ENCODE data around the gene SLC25A39. TPM values are rescaled to one million over a fixed set of nuclear protein-coding genes. Genes with fewer than 3 reads are reported as not detected.
"Not testable (repeated sequence)": the region's sequence is repeated elsewhere in the genome, so short reads cannot be mapped to it uniquely, and the experiment has no call there.

Gene SLC25A39, protein sequence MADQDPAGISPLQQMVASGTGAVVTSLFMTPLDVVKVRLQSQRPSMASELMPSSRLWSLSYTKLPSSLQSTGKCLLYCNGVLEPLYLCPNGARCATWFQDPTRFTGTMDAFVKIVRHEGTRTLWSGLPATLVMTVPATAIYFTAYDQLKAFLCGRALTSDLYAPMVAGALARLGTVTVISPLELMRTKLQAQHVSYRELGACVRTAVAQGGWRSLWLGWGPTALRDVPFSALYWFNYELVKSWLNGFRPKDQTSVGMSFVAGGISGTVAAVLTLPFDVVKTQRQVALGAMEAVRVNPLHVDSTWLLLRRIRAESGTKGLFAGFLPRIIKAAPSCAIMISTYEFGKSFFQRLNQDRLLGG
- total RNA-seq, result 116 and 123 TPM in 2 replicates

DNA sequence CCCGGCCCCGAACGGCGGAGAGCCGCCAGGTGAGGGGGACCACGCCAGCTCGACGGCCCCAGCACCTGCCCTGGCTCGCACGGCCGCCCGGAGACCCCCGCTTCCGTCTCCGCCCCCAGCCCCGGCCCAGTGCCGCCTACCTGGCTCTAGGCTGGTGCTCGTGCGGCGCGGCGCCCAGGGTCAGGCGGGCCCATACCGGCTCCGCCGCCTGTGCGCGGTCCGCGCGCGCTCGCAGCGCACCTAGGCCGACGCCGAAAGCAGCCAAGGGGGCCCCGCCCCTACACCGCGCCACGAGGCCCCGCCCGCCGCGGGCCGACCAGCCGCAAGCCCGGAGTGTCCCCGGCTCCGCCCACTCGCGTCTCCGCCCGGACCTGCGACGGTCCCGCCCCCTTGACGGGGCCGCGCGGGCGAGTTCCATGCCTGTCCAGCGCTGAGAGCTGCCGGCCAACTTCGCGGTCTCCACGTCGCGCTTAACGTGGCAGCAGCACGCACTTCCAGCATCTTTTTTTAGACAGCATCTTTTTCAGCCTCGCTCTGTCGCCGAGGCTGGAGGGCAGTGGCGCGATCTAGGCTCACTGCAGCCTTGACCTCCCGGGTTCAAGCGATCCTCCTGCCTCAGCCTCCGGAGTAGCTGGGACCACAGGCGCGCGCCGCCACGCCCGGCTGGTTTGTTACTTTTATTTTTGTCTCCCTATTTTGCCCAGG, at the start of gene SLC25A39:
TSS of gene SLC25A39 (minus strand) at position 253 of the 705 bp plus-strand sequence. CDS start 1,261 bp downstream, outside the sequence.
- intact Hi-C loops (cut with micrococcal nuclease), result loop anchor here (1.0 to 10.0 kb wide), 10 partner anchors 16 to 990 kb away; partner anchors contain the start of genes HDAC5, HROB, LSM12 and MAP3K14

DNA sequence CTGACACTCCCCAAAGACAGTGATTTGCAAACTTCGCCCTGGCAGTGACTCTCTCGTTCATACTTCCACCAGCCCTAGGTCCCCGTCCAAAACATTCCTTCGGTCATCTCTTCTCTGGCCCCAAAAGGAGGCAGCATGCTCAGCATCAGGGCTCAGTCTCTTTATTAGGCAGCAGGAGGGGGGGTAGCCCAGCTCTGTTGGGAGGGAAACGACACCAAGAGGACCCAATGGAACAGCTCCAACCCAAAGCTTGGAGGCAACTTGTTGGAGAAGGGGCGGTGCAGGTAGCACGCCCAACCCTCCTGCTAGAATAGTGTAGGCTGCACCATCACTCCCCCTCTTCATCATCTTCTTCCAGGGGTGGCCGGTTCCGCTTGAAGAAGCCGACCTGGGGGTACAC, 47.4 kb upstream of the SLC25A39 start:
- intact Hi-C loops (cut with micrococcal nuclease), result no loop called here

DNA sequence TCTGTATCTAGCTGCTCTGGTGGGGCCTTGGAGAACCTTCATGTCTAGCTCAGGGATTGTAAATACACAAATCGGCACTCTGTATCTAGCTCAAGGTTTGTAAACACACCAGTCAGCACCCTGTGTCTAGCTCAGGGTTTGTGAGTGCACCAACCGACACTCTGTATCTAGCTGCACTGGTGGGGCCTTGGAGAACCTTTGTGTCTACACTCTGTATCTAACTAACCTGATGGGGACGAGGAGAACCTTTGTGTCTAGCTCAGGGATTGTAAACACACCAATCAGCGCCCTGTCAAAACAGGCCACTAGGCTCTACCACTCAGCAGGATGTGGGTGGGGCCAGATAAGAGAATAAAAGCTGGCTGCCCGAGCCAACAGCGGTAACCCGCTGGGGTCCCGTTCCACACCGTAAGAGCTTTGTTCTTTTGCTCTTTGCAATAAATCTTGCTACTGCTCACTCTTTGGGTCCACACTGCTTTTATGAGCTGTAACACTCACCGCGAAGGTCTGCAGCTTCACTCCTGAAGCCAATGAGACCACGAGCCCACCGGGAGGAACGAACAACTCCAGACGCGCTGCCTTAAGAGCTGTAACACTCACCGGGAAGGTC, 44.9 kb upstream of the SLC25A39 start:
- intact Hi-C loops (cut with micrococcal nuclease), result not testable (repeated sequence)

DNA sequence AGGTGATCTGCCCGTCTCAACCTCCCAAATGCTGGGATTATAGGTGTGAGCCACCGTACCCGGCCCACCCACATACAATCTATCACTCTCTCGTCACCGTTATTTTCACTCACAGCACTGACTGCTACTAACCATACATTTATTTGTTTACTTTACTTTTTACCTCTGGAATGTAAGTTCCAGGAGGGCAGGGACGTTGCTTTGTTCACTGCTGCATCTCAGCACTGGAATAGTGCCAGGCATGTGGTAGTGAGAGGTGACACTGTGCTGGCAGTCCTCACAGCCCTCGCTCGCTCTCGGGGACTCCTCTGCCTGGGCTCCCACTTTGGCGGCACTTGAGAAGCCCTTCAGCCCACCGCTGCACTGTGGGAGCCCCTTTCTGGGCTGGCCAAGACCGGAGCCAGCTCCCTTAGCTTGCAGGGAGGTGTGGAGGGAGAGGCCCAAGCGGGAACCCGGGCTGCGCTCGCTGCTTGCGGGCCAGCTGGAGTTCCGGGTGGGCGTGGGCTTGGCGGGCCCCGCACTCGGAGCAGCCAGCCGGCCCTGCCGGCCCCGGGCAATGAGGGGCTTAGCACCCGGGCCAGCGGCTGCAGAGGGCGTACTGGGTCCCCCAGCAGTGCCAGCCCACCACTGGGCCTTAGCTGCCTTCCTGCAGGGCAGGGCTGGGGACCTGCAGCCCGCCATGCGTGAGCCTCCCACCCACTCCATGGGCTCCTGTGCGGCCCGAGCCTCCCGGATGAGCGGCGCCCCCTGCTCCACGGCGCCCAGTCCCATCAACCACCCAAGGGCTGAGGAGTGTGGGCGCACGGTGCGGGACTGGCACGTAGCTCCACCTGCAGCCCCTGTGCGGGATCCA, 44.0 kb upstream of the SLC25A39 start:
- intact Hi-C loops (cut with micrococcal nuclease), result not testable (repeated sequence)

DNA sequence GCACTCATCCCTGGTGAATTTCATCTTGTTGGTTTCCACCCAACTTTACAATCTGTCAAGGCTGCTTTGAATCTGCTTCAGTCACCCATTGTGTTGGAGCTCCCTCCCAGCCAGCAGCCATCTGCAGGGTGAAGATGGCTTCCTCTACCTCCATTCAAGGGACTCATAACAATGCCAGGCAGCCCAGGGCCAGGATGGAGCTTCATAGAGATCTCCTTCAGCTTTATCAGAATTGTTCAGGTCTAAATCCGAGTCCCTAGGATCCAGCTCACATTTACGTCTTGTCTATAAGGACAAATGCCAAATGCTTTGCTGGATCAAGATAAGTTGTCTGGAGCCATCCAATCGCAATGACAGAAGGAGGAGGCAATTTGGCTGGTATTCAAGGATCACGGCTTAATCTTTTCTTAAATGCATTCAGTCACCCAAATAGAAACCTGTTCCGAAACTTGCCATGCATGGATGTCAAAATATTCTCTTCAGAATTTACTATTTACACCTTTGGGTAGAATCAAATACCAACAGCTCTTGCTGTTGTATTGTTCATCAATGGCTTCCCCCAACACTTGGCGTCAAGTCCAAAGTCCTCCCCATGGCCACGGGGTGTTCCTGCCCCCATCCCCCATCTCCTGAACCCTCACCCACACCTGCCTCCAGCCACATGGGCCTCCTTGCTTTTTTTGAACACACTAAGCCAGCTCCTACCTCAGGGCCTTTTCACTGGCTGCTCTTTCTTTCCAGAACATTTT, 42.8 kb upstream of the SLC25A39 start:
- intact Hi-C loops (cut with micrococcal nuclease), result no loop called here

DNA sequence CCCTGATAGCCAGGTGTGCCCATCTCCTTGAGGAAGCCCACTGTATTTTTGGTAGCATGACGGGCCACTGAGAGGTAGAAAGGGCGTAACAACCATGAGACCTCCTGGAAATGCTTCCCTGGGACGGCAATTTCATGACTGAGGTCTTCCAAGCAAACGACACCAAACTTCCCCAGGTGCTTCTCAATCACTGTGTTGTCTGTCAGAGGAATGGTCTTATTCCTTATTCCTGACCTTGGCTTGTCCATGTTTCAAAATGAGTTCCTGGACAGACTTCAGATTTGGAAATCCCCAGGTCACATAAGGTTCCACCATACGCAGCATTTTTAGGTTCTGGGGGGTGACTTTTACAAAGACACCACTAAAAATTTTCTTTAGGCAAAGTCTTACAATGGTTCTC, 40.4 kb upstream of the SLC25A39 start:
- intact Hi-C loops (cut with micrococcal nuclease), result not testable (repeated sequence)

DNA sequence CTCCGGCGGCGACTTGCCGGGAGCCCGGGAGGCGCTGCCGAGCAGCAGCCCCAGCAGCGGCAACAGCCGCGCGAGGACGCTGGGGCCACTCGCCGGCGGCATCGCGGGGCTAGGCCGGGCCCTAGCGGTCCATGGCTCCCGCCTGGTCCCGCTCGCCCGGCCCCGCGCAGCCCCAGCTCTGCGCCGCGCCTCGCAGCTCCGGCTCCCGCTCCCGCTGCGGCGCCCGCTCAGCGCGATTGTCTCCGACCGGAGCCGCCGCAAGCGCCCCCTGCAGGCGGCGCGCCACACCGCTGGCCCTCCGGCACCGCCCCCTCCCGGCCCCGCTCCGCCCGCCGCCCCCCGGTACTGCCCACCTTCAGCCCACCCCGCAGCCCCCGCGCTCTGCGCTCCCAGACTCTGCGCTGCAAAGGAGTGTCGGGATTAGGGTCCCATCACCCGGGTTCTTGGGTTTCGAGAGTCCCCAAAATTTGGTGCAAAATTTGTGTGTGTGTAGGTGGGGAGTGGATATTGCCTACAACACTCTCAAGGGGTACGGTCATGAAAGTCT, 39.1 kb upstream of the SLC25A39 start, which contains the start of gene FAM171A2:
TSS of gene FAM171A2 (minus strand) at position 241 of the 547 bp plus-strand sequence. CDS start at position 102, 139 bp downstream.
- intact Hi-C loops (cut with micrococcal nuclease), result loop anchor here (1.0 kb wide), 1 partner anchor 22 kb away; no protein-coding TSS in a partner anchor

DNA sequence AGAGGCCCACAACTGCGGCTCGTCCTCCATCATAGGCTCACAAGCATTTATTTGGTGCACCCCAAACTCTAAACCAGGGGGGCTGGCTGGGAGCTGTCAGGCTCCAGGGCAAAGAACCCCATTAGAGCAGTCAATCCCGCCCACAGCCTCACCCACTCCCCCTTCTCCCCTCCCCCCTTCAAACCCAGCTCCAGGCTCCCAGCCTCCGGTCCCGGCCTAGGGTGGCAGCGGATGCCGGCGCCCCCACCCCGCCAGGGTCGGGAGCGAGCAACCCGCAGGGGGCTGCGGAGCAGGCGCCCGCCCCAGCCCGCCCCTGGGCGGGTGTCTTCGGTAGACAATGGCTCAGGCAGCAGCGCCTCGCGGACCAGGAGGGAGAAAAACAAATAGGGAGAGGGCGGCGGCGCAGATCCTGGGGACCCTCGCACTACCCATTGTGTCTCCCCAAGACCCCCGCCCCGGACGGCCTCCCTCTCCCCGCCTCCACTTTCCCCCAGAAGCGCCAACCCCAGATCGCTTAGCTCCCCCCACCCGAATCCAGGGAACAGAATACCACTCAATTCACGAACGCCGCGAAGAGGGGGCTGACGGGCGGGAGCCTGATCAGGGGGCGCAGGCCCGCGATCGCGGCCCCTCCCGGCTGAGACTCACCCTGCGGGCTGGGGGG, 38.5 kb upstream of the SLC25A39 start:
- intact Hi-C loops (cut with micrococcal nuclease), result loop anchor here (1.0 kb wide), 1 partner anchor 22 kb away; no protein-coding TSS in a partner anchor

DNA sequence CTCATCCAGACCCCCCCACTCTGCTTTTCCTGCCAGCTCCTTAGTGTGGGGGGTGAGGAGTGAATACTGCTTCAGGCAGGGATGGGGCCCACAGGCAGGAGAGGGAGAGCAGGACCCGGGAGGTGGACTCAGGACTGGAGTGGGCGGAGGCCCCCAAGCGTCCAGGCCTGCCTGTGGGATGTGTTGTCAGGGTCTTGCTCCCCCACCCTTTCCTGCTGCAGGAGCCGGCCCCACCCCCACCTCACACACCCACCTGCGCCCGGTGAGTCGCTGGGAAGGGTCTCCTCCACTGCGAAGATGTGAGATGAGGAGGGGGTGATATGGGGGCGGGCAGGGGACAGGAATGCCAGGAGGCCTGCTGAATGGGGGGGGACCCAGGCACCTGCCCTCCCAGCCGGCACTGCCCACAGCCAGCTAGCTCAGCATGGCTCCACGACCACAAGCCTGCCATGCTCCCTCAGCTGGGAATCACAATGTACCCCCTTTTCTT, 37.9 kb upstream of the SLC25A39 start:
- intact Hi-C loops (cut with micrococcal nuclease), result no loop called here

DNA sequence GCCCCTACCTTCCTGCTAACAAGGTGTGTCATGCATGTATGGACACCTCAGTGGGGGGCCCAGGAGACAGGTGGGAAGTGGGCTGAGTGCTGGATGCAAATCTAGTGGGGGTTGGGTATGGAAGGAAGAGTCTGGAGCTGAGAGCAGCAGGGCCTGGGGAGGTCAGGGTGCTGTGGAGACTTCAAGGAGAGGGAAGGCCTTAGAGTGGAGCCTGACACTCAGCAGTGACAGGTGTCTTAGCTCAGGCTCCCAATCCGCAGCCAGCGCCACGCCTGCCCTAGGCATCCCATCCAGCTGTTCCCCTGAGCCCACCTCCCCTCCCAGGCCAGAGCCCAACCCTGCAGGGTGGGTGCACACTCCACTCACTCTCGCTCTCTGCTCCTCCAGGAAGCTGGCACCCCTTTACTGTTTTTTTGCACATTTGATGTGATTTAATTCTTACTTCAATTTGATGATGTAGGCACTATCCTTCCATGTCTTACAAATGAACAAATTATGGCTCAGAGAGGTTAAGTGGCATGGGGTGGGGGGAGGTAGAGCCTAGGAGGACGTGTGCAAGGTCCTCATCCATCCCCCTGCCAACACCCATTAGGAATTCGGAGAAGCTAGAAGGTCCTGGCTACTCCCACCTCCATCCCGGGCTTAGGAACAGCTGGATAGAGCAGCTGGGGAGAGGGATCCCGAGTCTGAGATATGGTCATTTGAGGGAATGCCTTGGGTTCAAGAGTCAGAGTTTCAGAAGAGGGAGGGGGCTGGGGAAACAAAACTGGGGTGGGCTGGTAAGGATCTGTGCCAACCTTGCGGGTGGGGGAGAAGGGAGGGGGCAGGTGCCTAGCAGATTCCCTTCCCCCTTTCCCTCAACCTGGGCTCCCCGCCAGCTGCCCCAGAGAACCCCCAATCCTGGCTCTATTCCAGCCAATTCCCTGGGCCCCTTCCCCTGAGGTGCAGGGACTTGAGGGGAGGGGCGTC, 37.0 kb upstream of the SLC25A39 start:
- intact Hi-C loops (cut with micrococcal nuclease), result no loop called here

DNA sequence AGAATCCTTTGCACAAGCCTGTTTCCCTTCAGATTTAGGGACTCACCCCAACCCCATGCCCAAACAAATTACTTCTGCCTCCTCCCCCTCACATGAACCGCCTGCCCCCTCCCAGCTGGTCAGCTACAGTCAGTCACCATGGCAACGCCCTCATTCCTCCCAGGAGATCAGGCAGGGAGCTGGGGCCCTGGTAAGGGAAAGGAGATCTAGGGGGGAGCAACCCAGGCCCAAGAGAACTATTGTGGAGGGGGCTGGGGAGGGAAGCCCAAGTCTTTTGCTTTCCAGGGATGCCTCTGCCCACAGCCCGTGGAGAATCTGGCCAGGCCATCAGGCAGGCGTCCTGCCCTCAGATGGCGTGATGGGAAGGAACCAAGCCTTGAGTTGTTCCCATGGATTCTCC, 36.2 kb upstream of the SLC25A39 start:
- intact Hi-C loops (cut with micrococcal nuclease), result no loop called here

DNA sequence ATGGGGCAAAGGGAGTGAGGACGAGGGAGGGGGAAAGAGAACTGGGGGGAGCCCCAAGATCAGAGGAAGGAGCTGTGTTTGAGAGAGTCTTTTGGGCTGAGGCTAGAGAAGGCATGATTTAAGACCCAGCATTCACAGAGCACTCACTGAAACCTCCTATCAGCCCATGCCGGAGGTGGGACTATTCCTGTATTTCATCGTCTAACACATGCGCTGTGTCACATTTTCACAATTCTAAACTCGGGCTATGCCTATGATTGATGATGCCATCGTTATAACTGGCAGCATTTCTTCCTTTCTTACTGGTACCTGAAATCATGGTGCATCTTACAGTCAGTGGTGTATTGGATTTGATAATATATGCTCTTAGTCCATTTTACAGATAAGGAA, 35.5 kb upstream of the SLC25A39 start:
- intact Hi-C loops (cut with micrococcal nuclease), result no loop called here

DNA sequence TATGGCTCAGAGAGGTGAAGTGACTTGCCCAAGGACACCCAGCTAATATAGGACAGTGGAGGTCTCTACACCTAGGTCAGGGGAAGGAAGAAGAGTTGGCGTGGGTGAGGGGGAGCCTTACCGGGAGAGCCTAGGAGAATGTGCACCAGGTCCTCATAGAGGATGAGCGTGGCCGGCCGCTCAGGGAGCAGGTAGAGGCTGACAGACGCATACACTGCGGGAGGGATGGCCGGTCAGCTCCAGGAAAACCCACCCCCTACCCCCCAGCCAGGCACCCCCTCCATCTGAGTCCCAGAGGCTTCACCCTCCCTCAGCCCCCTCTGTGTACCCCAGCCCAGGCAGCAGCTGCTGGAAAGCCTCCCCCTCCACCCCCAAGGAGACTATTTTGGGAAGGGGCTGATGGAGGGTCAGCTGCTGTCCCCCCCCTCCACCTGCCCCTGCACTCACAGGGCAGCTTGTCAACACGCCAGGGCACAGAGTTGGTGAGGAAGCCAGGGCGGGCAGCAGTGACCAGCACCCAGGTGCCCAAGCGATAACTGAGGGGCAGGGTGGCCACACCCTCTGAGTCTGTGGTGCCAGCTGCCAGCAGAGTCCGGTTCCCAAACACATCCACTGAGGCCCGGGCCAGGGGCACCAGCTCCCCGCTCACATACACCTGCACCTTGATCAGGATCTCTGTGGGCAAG, 35.0 kb upstream of the SLC25A39 start:
- intact Hi-C loops (cut with micrococcal nuclease), result no loop called here

DNA sequence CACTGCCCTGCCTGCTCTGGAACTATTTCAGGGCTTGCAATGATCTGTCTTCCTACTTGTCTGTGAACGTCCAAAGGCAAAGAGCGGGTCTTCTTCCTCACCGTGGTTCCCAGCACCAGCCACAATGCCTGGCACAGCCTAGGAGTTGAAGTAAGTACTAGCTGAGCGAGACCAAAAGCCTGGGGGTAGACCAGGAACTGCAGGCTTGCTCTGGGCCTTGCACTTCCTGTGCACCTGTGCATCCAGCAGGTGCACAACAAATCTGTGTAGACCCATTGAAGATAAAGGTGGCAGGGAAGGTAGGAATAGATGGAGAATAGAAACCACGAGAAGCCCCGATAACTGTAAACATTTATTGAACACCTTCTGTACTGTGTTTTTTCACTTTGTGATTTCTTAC, 34.4 kb upstream of the SLC25A39 start:
- intact Hi-C loops (cut with micrococcal nuclease), result no loop called here

DNA sequence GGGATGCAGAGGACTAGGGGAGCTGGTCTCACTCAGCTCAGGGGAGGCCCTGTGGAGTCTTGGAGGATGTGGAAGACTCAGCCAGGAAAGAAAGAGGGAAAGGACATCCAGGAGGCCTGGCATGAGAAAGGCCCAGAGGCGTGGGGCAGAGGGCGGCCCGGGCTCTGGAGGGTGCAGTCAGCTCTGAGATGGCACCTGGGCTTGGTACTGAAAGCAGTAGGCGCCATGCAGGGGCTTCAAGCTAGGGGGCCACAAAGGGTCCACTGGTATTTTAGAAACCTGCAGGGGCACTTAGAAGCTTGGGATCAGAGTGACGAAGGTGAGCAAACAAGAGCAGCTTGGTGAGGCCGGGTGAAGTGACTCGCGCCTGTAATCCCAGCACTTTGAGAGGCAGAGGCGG, 33.4 kb upstream of the SLC25A39 start:
- intact Hi-C loops (cut with micrococcal nuclease), result no loop called here

DNA sequence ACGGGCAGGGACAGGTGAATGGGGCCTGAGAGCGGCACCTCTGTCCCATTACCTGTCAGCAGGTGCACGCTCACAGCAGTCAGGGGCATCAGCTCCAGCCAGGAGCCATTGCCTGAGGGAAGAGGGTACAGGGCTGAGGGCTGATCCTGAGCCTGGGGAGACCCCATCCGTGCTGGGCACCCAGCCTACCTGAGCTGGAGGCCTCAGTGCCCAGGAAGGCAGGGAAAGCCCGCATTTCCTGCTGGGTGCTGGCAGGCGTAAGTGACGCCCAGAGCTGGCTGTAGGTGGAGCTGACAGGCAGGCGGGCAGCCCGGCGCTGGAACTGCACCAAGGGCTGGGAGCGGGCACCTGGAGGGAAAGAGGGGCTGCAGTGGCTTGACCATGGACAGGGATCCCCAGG, 31.6 kb upstream of the SLC25A39 start:
- intact Hi-C loops (cut with micrococcal nuclease), result no loop called here

DNA sequence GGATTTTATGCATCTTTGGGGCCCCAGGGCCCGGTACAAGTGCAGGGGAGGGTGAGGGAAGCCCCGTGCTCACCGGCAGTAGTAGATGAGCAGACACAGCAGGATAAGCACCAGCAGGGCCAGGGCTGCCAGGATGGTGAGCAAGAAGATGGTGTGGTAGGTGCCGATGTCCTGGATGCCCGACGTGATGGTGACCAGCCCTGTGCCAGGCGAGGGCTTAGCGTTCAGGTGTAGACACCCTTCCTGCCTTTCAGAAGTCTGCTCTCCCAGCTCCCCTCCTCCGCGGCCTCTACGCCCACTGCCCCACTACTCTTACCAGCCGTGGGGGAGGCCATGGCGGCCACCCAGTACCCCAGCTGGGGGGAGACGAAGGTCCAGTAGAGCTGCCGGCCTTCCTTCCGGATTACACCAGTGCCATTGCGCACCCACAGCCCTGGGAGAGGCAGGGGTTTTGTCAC, 31.0 kb upstream of the SLC25A39 start:
- intact Hi-C loops (cut with micrococcal nuclease), result no loop called here

Data from T-helper 1 cell treated with Interleukin-12 subunit alpha and Interleukin-12 subunit beta and Interleukin-4 antibody, amounts not matched to agents 30 ng/mL and 1 ng/mL, for 36 hours (primary cell).